Neural crest cell (in vitro differentiated cells): ENCODE data around the gene CMTM8. TPM values are rescaled to one million over a fixed set of nuclear protein-coding genes. Genes with fewer than 3 reads are reported as not detected.

ENCODE experiments used
- DNase-seq: peaks from one replicate; pipeline ENCODE4 v3.0.0; 2021; ENCODE audit warnings: low read depth, mixed read lengths, low spot score
- H3K27ac Mint-ChIP-seq: one replicate; pipeline ENCODE4 v1.8.0; 2021; ENCODE audit warnings: mild to moderate bottlenecking, mixed read lengths; ENCODE audit not compliant: unreplicated experiment
- H3K27me3 Mint-ChIP-seq: 2 replicates; pipeline ENCODE4 v1.8.0; 2021; ENCODE audit warnings: low read depth, mild to moderate bottlenecking, mixed read lengths
- H3K36me3 Mint-ChIP-seq: 2 replicates; pipeline ENCODE4 v1.8.0; 2021; ENCODE audit warnings: low read depth, mild to moderate bottlenecking, mixed read lengths
- H3K4me1 Mint-ChIP-seq: 2 replicates; pipeline ENCODE4 v1.8.0; 2021; ENCODE audit warnings: mixed read lengths
- H3K4me3 Mint-ChIP-seq: one replicate; pipeline ENCODE4 v1.8.0; 2021; ENCODE audit warnings: mild to moderate bottlenecking, mixed read lengths
- H3K9me3 Mint-ChIP-seq: 2 replicates; pipeline ENCODE4 v1.8.0; 2021; ENCODE audit warnings: mixed read lengths
- CTCF ChIP-seq: fragments of 200-600 bp; sonication (generic); conservative IDR thresholded peaks from 2 replicates; pipeline ENCODE4 v1.5.0; 2021; ENCODE audit warnings: antibody characterized with exemption, mild to moderate bottlenecking
- total RNA-seq: library from RNA; stranded (reverse); gene quantifications from 2 replicates; pipeline ENCODE4 v1.2.1, GENCODE V29; 2021

The CMTM8 gene
- total RNA-seq, 1 donor from 2014 or later = 4.4 TPM

GRCh38 chr3:32371461-32372212 is 133.2 kb downstream of the CMTM8 start:
- no peaks in the 10 kb centered on the region for H3K36me3 Mint-ChIP-seq
- TF ChIP-seq CTCF = no peak
- H3K9me3 Mint-ChIP-seq = no peaks in the 10 kb centered on the region
- no peaks in the 10 kb centered on the region for H3K27me3 Mint-ChIP-seq
- H3K4me3 Mint-ChIP-seq = no peak overlapping the region
- H3K4me1 Mint-ChIP-seq = peaks cover 7% of the 10 kb centered on the region
- no peak for DNase-seq
- H3K27ac Mint-ChIP-seq = peak overlapping the region; percentile 64

GRCh38 chr3:32372213-32372490 is 133.7 kb downstream of the CMTM8 start:
- TF ChIP-seq CTCF = no peak
- Mint-ChIP-seq H3K27me3 (no peaks in the 10 kb centered on the region), H3K9me3 (no peaks in the 10 kb centered on the region), H3K36me3 (no peaks in the 10 kb centered on the region), H3K4me3 (no peak overlapping the region), H3K4me1 (peaks cover 7% of the 10 kb centered on the region), H3K27ac (peak overlapping the region; percentile 64)
- DNase-seq = no peak

GRCh38 chr3:32373276-32373675 is 134.8 kb downstream of the CMTM8 start:
- Mint-ChIP-seq H3K4me3 (no peak overlapping the region), H3K9me3 (no peaks in the 10 kb centered on the region), H3K27me3 (no peaks in the 10 kb centered on the region), H3K27ac (no peak overlapping the region), H3K4me1 (peaks cover 7% of the 10 kb centered on the region), H3K36me3 (no peaks in the 10 kb centered on the region)
- TF ChIP-seq CTCF = no peak
- no peak for DNase-seq

GRCh38 chr3:32373844-32374243 is 135.4 kb downstream of the CMTM8 start:
- H3K27ac Mint-ChIP-seq = no peak overlapping the region
- H3K36me3 Mint-ChIP-seq = no peaks in the 10 kb centered on the region
- no peak for DNase-seq
- peaks cover 7% of the 10 kb centered on the region for H3K4me1 Mint-ChIP-seq
- no peak overlapping the region for H3K4me3 Mint-ChIP-seq
- no peak for TF ChIP-seq CTCF
- no peaks in the 10 kb centered on the region for H3K27me3 Mint-ChIP-seq
- no peaks in the 10 kb centered on the region for H3K9me3 Mint-ChIP-seq

DNA sequence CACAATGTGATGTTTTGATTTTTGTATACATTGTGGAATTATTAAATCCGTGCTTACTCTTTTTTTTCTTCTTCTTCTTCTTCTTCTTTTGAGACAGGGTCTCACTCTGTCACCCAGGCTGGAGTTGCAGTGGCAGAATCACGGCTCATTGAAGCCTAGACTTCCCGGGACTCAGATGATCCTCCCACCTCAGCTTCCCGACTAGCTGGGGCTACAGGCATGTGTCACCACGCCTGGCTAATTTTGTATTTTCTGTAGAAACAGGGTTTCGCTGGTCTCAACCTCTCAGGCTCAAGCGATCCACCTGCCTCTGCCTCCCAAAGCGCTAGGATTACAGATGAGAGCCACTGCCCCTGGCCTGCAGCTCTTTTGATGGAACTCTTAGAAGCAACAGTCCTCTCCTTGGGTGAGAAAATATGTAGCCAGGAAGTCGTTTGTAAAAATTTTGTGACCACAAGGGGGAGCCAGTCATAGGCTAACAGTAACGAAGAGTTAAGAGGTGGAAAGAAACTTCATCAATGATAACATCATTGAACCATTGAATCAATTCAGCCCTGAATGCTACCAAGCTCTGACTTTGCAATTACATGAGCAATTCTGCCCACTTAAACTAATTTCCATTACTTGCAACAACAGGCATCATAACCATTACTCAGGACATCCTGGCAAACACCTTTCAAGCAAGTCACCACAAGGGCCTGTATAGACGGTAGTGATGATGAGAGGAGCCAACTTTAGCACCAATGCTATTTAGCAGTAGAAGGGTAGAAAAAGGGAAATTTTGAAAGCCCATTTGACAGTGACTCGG is 136.5 kb downstream of the CMTM8 start:
- H3K9me3 Mint-ChIP-seq = no peaks in the 10 kb centered on the region
- no peaks in the 10 kb centered on the region for H3K36me3 Mint-ChIP-seq
- H3K4me3 Mint-ChIP-seq = no peak overlapping the region
- peak; percentile 75 for DNase-seq
- TF ChIP-seq CTCF = peak; percentile 78
- no peak overlapping the region for H3K27ac Mint-ChIP-seq
- H3K4me1 Mint-ChIP-seq = peaks cover 14% of the 10 kb centered on the region
- no peaks in the 10 kb centered on the region for H3K27me3 Mint-ChIP-seq
